LNCAP (cell line): ENCODE data around the gene PTPRR.

Source experiments
- TF ChIP-seq, protein P1 (sequence below): fragments of 450-650 bp; IDR thresholded peaks from 2 replicates; pipeline ENCODE4 v1.5.1; 2017; ENCODE audit warnings: mild to moderate bottlenecking

Gene PTPRR

DNA sequence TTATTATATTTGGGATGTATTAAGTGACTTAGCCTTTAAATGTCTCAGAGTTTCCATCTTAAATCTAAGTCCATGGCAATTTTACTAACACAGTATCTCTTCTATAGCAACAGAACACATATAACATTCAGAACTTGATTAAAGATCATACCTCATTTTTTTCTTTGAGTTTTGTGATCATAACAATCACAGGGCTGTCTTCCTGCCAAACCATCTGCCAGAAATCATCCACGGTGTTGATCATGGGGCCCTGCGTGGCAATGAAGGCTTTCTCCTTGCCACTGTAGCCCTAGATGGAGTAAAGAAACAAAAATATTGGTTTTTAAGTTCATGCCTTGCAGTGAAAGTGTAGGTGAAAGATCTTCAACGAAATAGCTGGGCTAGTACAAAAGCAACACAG lies 236.6 kb downstream of the PTPRR start:
- TF ChIP-seq, protein P1, sequence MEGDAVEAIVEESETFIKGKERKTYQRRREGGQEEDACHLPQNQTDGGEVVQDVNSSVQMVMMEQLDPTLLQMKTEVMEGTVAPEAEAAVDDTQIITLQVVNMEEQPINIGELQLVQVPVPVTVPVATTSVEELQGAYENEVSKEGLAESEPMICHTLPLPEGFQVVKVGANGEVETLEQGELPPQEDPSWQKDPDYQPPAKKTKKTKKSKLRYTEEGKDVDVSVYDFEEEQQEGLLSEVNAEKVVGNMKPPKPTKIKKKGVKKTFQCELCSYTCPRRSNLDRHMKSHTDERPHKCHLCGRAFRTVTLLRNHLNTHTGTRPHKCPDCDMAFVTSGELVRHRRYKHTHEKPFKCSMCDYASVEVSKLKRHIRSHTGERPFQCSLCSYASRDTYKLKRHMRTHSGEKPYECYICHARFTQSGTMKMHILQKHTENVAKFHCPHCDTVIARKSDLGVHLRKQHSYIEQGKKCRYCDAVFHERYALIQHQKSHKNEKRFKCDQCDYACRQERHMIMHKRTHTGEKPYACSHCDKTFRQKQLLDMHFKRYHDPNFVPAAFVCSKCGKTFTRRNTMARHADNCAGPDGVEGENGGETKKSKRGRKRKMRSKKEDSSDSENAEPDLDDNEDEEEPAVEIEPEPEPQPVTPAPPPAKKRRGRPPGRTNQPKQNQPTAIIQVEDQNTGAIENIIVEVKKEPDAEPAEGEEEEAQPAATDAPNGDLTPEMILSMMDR: no peak

DNA sequence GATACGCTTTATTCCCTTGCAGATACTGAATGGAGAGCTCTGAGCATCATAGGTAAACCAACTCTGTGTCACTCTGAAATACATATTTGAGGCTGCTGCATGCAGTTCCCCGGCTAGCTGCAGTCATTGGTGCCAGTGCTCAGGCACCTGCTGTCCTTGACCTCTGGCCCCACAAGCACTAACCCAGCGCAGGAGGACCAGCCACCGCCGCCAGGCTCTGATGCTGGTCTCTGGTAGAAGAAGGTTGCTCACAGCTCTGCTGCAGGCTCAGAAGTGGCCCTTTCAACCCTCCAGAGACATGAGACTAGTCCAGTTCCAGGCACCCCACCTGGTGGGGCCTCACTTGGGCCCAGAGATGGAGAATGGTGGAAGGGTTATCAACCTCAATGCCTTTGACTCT lies 248.8 kb downstream of the PTPRR start:
- TF ChIP-seq, protein P1: no peak

DNA sequence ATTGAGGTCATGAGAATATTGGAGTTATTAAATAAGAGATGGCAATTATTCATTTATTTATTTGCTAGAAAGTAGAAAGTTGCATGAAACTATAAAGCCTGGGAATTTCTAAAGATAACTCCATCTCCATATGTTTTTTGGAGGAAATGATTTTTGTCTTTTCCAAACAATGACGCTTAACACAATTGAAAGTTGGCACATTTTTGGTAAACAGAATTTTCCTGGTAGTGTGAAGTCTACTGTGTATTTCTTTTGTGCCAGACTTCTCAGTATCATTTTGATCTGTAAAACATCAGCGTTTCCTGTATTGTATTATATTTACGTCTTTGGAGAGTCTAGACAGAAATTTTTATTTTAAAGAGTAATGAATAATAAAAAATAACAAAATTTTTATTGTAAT lies 249.6 kb downstream of the PTPRR start:
- TF ChIP-seq, protein P1: no peak

DNA sequence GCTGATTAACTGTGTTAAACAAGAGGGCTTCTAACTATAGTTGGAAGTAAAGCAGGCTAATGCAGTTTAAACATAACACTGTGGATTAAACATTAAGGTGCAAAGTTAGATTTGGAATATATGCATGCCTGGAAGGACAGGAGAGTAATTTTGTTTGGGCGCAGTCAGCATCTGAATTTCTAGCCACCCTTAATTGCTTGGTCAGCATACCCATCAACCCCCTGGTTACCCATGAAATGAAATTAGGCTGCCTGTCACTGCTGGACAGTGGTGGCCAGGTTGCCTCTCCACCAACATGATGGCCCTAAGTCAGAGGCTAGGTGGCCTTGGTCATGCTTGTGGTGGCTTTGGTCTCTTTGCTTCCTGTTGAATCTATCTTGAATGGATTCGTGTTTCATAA lies 253.3 kb downstream of the PTPRR start:
- TF ChIP-seq, protein P1: no peak

DNA sequence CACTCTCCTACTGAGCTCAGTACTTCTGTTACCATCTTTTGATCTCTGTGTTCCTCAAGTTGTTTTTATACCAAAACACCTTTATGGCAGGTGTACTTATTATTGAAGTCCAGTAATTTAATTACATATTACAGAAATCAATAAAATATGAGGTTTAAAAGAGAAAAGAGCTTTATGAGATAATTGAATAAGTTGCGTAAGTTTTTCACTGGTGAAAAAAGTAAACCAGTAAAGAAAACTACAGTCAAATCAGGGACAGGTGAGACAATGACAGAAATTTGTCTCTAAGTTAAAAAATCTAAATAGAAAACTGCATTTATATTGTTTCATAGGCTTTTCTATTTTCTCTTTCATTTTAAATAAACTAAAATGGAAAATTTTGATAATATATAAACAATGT lies 254.2 kb downstream of the PTPRR start:
- TF ChIP-seq, protein P1: no peak

DNA sequence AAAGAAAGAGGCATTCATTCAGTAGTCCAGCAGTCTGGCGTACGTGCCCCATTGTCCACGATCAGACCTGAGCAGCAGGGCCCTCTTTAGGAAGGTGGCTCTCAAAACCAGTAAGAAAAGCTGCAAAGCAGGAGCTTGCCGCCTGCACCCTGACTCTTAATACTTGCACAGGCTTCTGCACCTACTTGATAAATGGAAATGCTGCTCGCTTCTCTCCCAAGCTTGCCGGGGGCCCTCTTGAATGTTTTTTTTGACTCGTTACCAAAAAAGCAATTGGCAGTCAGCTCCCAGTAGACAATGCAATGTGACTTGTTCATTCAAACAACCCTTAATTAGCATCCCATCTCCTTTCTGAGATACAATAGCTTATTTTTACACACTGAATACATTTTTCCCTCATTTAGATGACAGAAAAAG lies 256.1 kb downstream of the PTPRR start:
- TF ChIP-seq, protein P1: no peak

DNA sequence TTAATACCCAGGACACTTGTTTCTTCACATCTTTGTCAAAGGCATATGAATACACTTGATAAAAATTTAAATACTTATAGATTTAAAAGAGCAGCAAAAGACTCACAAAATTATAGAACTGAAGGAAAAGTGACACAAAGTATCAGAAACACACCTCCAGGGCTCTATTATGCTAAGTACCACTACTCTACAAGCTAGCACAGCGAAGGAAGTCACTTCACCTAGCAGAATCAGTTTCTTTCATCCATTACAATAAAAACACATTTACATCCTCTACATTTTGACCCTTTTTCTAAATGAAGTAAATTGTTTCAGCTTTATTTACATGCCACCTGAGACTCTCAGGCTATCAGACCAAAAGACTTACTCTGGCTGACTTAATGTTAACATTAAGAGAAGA lies 256.7 kb downstream of the PTPRR start:
- TF ChIP-seq, protein P1: no peak

DNA sequence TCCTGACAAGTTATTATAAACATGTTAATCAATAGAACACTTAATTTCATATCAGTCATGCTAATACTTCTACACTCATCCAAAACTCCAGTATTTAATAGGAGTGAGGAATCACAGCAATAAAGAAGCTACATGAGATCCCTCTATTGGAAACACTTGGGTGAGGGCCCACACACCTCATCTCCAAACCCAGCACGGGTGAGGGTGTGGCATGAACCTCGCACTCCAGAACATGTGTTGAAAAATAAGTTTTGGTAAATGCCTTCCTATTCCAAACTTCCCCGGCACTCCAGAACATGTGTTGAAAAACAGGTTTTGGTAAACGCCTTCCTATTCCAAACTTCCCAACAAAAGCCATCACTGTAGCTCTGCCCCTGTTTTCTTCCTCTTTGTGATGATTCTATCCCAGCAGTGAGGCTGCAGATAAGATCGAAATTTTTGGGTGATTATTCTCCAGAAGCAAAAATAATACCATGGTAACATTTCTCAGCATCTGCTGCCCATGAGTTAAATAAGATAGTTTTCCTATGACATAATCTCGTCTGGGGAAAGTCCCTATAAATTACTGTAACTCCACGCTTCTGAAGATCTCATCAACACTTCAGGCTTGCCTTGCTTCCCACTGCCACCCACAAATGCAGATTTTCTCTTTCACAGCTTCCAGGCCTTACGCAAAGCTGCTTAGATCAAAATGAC lies 258.9 kb downstream of the PTPRR start:
- TF ChIP-seq, protein P1: no peak
